Activated CD4-positive, alpha-beta T cell treated with anti-CD3 and anti-CD28 coated beads, Interleukin-10, Interleukin-2, amounts not matched to agents 100 ng/mL and 50 ng/mL, durations not matched to agents 16 hours and 8 hours (primary cell): ENCODE measurements around the gene MAGEB3.
A peak's percentile ranks its signal among the peaks of the same experiment; 100 is the strongest.

ENCODE experiments used
- DNase-seq: peaks from one replicate; pipeline ENCODE4 v3.0.0-alpha.2; 2020

The MAGEB3 gene

DNA sequence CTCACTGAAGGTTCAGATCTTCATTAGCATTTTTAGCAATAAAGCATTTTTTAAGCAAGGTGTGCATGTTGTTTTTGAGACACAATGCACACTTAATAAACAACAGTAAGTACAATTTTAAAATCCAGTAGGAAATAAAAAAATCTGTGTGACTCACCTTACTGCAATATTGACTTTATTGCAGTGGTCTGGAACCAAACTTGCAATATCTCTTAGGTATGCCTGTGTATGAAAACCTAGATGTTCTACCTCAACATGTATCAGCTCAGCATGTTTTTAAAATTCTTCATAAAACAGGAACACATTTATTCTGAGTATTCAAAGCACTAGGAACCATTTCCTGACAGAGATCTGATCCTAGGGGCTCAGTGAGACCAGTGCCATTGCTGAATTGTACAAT, 52.1 kb downstream of the MAGEB3 start:
- DNase-seq = no peak

DNA sequence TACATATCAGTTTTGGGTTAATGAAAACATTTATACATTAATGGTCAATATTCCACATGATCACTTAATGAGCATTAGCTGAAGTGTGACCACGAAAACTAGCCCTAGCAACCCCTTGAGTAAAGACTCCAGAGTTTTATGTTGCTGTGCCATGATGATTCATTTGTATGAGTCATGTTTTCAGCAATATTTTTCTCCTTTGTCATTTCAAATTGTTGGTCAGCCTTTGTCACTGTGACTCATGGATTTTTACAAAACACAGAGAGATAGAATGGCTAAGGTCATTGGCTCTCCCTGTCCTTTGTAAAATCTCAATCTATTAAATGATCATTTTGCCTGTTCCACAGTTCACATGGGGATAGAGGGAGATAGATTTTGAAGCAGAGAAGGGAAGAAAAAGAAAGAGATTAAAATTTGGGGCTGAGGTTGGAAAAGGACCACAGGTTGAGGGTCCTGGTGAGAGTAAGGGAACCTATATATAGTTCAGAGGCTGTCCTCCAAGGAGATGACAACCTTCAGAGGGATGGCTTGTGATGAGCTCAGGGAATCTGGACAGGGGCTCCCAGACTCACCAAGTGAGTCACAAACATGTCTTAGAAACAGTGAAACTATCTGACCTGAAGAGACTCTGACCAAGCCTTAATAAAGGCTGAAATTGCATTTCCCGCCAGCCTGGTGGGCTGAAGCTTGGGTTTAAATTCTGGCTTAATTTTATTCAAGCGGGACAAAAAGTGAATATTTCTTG, 53.2 kb downstream of the MAGEB3 start:
- peak; percentile 20 for DNase-seq
